Activated gamma-delta T cell treated with Interleukin-2 at 50 U/mL for 16 hours (primary cell): ENCODE results near the gene DENND6B.

Source experiments
- DNase-seq: peaks from one replicate; pipeline ENCODE4 v3.0.0-alpha.2; 2020

DENND6B gene

GRCh38 chr22:50269573-50269969 lies 57.2 kb downstream of the DENND6B start:
- DNase-seq: no peak

GRCh38 chr22:50268655-50269113 lies 58.1 kb downstream of the DENND6B start:
- no peak for DNase-seq

GRCh38 chr22:50267591-50268390 lies 59.0 kb downstream of the DENND6B start:
- DNase-seq: peak; percentile 24

DNA sequence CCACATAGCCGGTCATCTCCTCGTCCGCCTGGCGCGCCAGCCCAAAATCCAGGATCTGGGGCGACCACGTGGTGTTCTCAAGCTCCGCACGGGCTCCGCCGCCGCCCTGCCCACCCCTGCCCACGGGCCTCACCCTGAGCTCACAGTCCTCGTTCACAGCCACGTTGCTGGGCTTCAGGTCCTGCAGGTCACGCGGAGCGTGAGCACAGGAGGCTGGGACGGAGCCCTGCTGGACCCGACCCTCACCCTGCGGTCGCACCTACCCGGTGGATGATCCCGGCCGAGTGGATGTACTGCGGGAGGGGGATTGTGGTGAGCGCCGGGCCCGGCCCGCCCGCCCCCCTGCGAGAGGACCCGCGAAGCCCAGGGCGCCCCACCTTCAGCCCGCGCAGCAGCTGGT lies 59.8 kb downstream of the DENND6B start:
- DNase-seq: no peak

DNA sequence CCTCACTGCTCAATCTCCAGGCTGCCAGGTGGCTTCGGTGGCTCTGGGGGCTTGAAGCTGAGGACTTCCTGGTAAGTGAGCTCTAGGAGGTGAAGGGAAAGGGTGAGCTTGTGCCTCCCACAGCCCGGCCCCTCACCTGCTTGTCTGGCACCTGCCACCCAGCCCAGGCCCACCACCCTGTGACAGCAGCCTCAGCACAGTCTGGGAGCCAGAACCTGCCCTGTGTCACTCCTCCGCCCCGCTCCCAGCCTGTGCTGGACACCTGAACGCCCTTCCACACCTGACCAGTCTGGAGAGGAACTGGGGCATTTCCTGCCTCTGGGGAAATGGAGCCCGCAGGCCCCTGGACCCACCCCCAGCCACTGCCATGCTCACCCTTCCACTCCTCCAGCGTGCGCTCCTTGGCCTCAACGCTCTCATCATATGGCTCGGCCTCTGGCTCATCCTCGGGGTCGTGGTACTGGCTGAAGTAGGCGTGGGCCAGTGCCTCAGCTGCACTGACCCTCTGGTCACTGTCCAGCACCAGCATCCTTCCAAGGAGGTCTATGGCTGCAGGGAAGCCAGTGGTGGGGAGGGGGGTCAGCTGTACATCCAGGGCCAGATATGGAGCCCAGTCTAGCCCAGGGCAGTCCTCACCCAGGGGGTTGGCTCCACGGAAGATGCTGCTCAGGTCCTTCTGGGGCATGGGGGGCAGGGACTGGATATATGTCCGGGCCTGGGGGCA lies 61.7 kb downstream of the DENND6B start:
- DNase-seq: no peak

- DNase-seq: no peak
Measured at GRCh38 chr22:50264104-50264745, 62.6 kb downstream of the DENND6B start.

- no peak for DNase-seq
Measured at GRCh38 chr22:50262973-50263617, 63.7 kb downstream of the DENND6B start.

- no peak for DNase-seq
Measured at GRCh38 chr22:50262460-50262911, 64.3 kb downstream of the DENND6B start.

GRCh38 chr22:50261615-50262459 lies 65.0 kb downstream of the DENND6B start, which contains the start of gene MAPK12:
TSS of gene MAPK12 (minus strand) at chr22:50261683. CDS start at chr22:50261509, 174 bp downstream.
- DNase-seq: no peak

DNA sequence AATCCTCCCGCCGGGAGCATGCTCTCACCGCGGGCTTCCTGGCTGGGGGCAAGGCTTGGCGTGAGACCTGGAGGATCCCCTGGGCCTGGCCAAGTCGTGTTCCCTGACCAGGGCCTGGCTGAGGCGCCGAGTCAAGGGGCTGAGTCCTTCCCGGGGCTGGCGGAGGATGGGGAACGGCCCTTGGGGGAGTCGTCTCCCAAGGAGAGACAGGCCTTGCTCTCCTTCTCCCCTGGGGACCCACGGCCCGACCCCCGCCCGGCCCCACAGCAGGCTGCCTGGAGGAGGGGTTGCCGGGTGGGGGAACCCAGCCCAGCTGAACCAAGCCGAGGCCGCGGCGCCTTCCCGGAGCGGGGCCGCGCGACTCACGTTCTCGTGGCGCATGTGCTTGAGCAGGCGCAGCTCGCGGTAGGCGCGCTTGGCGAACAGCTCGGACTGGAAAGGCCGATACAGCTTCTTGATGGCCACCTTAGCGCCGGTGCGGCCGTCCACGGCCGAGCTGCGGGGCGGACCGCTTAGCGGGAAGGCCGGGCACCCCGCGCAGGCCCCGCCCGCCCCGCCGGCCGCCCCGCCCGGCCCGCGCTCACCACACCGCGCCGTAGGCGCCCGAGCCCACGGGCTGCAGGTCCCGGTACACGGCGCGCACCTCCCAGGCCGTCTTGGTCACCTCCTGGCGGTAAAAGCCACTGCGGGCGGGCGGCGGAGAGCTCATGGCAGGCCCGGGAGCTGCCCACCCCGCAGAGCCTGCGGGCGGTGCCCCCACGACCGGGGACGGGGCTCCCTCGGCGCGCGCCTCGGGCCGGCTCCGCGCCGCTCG lies 65.8 kb downstream of the DENND6B start:
- DNase-seq: no peak

GRCh38 chr22:50260434-50260800 lies 66.4 kb downstream of the DENND6B start:
- no peak for DNase-seq

GRCh38 chr22:50259302-50259701 lies 67.5 kb downstream of the DENND6B start:
- no peak for DNase-seq
